SJSA1 (cell line): Measurements from ENCODE around the gene NFYC. TPM values are rescaled to one million over a fixed set of nuclear protein-coding genes. Genes with fewer than 3 reads are reported as not detected.

Experiments used
- DNase-seq, 2 experiments: peaks; one replicate each; pipeline ENCODE4 v3.0.0-alpha.2; 2015 to 2020; ENCODE audit warnings: low spot score in 2 of 2, low read depth in 1 of 2
- H3K27ac ChIP-seq: fragments of 250-450 bp; sonication (Bioruptor Pico); 2 replicates; pipeline ENCODE4 v1.5.1; 2020; ENCODE audit warnings: mild to moderate bottlenecking, moderate library complexity
- H3K27me3 ChIP-seq: fragments of 250-450 bp; sonication (Bioruptor Pico); replicated peaks from 2 replicates; pipeline ENCODE4 v1.5.1; 2020; ENCODE audit warnings: mild to moderate bottlenecking, moderate library complexity
- H3K36me3 ChIP-seq: fragments of 250-450 bp; sonication (Bioruptor Pico); 2 replicates; pipeline ENCODE4 v1.5.1; 2020; ENCODE audit warnings: mild to moderate bottlenecking
- H3K4me1 ChIP-seq: fragments of 250-450 bp; sonication (Bioruptor Pico); replicated peaks from 2 replicates; pipeline ENCODE4 v1.6.1; 2021; ENCODE audit warnings: mild to moderate bottlenecking
- H3K4me3 ChIP-seq: fragments of 250-450 bp; sonication (Bioruptor Pico); 2 replicates; pipeline ENCODE4 v1.5.1; 2020; ENCODE audit warnings: mild to moderate bottlenecking
- H3K9me3 ChIP-seq: fragments of 250-450 bp; sonication (Bioruptor Pico); replicated peaks from 2 replicates; pipeline ENCODE4 v1.5.1; 2020; ENCODE audit warnings: mild to moderate bottlenecking
- total RNA-seq: library from RNA; depleted of rRNA; stranded (reverse); fragments of >200 nt; shearing (Covaris generic); gene quantifications from 2 replicates; pipeline ENCODE4 v1.2.3, GENCODE V29; 2014

The NFYC gene
- total RNA-seq, 1 experiment from 2014 or later, result 32.5 TPM

GRCh38 chr1:40794974-40795715 lies 103.6 kb downstream of the NFYC start:
- Histone ChIP-seq H3K27ac (no peak overlapping the region), H3K4me3 (no peak overlapping the region), H3K9me3 (no peaks in the 10 kb centered on the region), H3K36me3 (no peaks in the 10 kb centered on the region), H3K27me3 (peaks cover 8% of the 10 kb centered on the region; the same call in 1 of the 2 replicates), H3K4me1 (no peaks in the 10 kb centered on the region)
- no peak for DNase-seq

- Histone ChIP-seq H3K4me1 (no peaks in the 10 kb centered on the region), H3K36me3 (no peaks in the 10 kb centered on the region), H3K27me3 (peaks cover 8% of the 10 kb centered on the region; the same call in 1 of the 2 replicates), H3K27ac (no peak overlapping the region), H3K9me3 (no peaks in the 10 kb centered on the region), H3K4me3 (no peak overlapping the region)
- no peak for DNase-seq
Measured at GRCh38 chr1:40795811-40796586, 104.5 kb downstream of the NFYC start.

GRCh38 chr1:40796939-40797667 lies 105.6 kb downstream of the NFYC start:
- Histone ChIP-seq H3K27me3 (peaks cover 4% of the 10 kb centered on the region; the same call in 1 of the 2 replicates), H3K4me1 (peaks cover 7% of the 10 kb centered on the region), H3K36me3 (no peaks in the 10 kb centered on the region), H3K4me3 (no peak overlapping the region), H3K9me3 (no peaks in the 10 kb centered on the region), H3K27ac (no peak overlapping the region)
- DNase-seq, result no peak

GRCh38 chr1:40797668-40798010 lies 106.1 kb downstream of the NFYC start:
- Histone ChIP-seq H3K4me3 (no peak overlapping the region), H3K9me3 (no peaks in the 10 kb centered on the region), H3K27me3 (peaks cover 4% of the 10 kb centered on the region; the same call in 1 of the 2 replicates), H3K36me3 (no peaks in the 10 kb centered on the region), H3K27ac (no peak overlapping the region), H3K4me1 (peaks cover 8% of the 10 kb centered on the region)
- DNase-seq, result no peak

- Histone ChIP-seq H3K9me3 (no peaks in the 10 kb centered on the region), H3K4me3 (no peak overlapping the region), H3K27ac (no peak overlapping the region), H3K36me3 (no peaks in the 10 kb centered on the region), H3K4me1 (peaks cover 8% of the 10 kb centered on the region), H3K27me3 (peaks cover 4% of the 10 kb centered on the region; the same call in 1 of the 2 replicates)
- no peak for DNase-seq
Measured at GRCh38 chr1:40798366-40799281, 107.1 kb downstream of the NFYC start.

- Histone ChIP-seq H3K4me3 (no peak overlapping the region), H3K9me3 (no peaks in the 10 kb centered on the region), H3K27ac (no peak overlapping the region), H3K36me3 (no peaks in the 10 kb centered on the region), H3K27me3 (no peaks in the 10 kb centered on the region), H3K4me1 (peaks cover 8% of the 10 kb centered on the region)
- DNase-seq, result no peak
Measured at GRCh38 chr1:40799351-40799867, 107.9 kb downstream of the NFYC start.

- H3K4me1 ChIP-seq, result peaks cover 8% of the 10 kb centered on the region
- H3K27ac ChIP-seq, result no peak overlapping the region
- H3K27me3 ChIP-seq, result no peaks in the 10 kb centered on the region
- H3K4me3 ChIP-seq, result peak overlapping the region; percentile 33
- DNase-seq, result no peak
- H3K36me3 ChIP-seq, result no peaks in the 10 kb centered on the region
- no peaks in the 10 kb centered on the region for H3K9me3 ChIP-seq
Measured at GRCh38 chr1:40801742-40802077, 110.2 kb downstream of the NFYC start.

DNA sequence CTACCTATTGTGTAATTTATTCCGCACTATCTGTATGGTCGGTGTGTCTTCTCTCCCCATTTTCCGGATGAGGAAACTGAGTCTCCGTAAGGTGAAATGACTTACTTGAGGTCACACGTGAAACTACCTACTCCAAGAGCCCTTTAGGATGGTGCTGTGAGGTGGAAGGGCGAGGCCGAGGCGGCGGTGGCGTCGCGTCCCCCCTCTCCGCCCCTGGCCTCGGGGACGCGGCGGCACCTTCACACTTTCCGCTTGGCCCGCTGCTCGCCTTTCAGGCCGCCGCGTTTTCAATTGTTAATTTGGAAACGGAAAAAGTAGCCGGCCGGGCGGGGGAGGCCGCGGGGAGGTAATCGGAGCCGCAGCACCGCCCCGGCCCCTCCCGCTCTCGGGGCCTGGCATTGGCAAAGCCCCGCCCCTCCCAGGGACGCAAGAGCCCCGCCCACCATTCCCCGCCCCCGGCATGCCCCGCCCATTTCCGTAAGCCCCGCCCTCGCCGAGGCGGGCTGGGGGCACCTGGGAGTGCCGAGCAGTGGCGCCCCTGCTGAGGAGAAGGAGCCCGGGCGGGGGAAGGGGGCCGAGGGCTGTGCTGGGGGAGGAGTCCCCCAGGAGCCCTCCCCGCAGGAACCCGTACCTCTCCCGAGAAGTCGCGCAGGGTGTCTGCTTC lies 110.7 kb downstream of the NFYC start:
- DNase-seq, result peak; percentile 53 to 73
- Histone ChIP-seq H3K36me3 (no peaks in the 10 kb centered on the region), H3K27ac (no peak overlapping the region), H3K9me3 (no peaks in the 10 kb centered on the region), H3K4me1 (peaks cover 8% of the 10 kb centered on the region), H3K4me3 (peak overlapping the region; percentile 33), H3K27me3 (no peaks in the 10 kb centered on the region)

- H3K4me1 ChIP-seq, result peaks cover 8% of the 10 kb centered on the region
- no peaks in the 10 kb centered on the region for H3K36me3 ChIP-seq
- no peak overlapping the region for H3K27ac ChIP-seq
- H3K27me3 ChIP-seq, result no peaks in the 10 kb centered on the region
- DNase-seq, result no peak
- no peaks in the 10 kb centered on the region for H3K9me3 ChIP-seq
- no peak overlapping the region for H3K4me3 ChIP-seq
Measured at GRCh38 chr1:40802742-40803113, 111.2 kb downstream of the NFYC start.

DNA sequence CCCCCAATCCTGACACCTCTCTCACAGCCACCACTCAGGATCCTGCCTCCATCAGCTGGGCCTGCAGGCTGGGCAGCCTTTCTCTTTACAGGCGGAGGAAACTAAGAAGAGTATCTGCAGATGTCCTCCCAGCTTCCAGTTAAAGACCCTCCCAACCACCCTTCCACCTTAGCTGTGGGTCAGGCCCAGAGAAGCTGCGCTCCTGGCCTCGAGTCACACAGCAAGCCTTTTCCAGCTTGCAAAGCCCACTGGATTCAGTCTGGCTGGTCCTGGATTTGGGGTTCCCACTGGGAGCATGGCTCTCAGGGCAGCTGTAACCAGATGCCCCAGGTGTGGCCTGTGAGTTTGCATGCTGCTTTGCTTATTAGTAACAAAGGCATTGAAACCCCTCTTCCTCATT lies 111.9 kb downstream of the NFYC start:
- Histone ChIP-seq H3K9me3 (no peaks in the 10 kb centered on the region), H3K27me3 (no peaks in the 10 kb centered on the region), H3K27ac (no peak overlapping the region), H3K4me3 (no peak overlapping the region), H3K4me1 (peaks cover 8% of the 10 kb centered on the region), H3K36me3 (no peaks in the 10 kb centered on the region)
- no peak for DNase-seq

DNA sequence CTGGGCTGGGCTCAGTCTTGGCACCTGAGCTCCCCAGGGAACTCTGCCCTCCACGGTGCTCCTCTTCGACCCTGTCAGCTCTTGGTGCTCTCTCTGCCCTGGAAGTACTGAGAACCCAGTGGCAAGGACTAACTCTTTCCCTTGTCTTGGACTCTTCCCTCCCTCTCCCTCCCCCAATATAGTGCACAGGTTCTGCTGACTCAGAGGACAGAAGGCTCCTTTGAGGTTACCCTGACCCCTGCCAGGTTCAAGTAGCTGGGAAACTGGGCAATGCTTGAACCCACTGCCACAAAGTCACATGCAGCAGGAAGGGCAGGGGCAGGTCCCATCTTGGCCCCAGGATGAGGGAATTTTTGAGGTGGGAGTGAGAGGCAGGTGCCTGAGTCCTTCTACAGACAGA lies 112.4 kb downstream of the NFYC start:
- no peak overlapping the region for H3K4me3 ChIP-seq
- no peak for DNase-seq

DNA sequence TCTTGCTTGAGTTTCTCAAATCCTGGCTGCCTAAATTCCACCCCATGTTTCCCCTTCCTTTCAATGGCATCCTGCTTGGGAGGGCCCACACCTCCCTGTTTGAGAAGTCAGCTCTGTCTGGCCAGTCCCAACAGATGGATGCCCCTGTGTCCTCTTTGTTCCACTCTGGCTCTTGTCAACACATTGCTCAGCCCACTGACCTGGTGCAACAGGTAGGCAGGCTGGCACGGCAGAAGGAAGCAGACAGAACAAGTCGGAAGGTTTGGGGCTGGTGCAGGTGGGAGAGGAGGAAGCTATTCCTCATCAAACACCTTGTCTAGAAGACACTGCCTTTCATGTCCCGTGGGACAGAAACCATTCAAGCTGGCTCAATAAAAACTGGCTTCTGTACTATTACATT lies 114.7 kb downstream of the NFYC start:
- Histone ChIP-seq H3K4me3 (no peak overlapping the region), H3K27ac (no peak overlapping the region), H3K9me3 (no peaks in the 10 kb centered on the region), H3K27me3 (no peaks in the 10 kb centered on the region), H3K4me1 (peaks cover 8% of the 10 kb centered on the region), H3K36me3 (no peaks in the 10 kb centered on the region)
- DNase-seq, result no peak

More for the DNA sequence above, 112.4 kb downstream of the NFYC start:
- Histone ChIP-seq H3K27me3 (no peaks in the 10 kb centered on the region), H3K27ac (no peak overlapping the region), H3K36me3 (no peaks in the 10 kb centered on the region), H3K4me1 (peaks cover 8% of the 10 kb centered on the region), H3K9me3 (no peaks in the 10 kb centered on the region)
